Loucy (cell line): ENCODE data around the gene LGALS9.

Experiments used
- CTCF ChIP-seq: fragments of 200-600 bp; sonication (generic); conservative IDR thresholded peaks from 2 replicates; pipeline ENCODE4 v1.5.1; 2014; ENCODE audit warnings: mild to moderate bottlenecking, antibody characterized with exemption, low read length
- EZH2phosphoT487 ChIP-seq: fragments of 200-600 bp; IDR thresholded peaks from 2 replicates; pipeline ENCODE4 v1.6.1; 2018; ENCODE audit warnings: antibody characterized with exemption, mild to moderate bottlenecking, moderate library complexity, borderline replicate concordance

GRCh38 chr17:27582696-27583095 is 48.3 kb upstream of the LGALS9 start:
- TF ChIP-seq EZH2phosphoT487 (no peak), CTCF (no peak)
